PC-3 (cell line): ENCODE data around the gene RAN. TPM values are rescaled to one million over a fixed set of nuclear protein-coding genes. Genes with fewer than 3 reads are reported as not detected.

ENCODE experiments used
- ATAC-seq: fragments of 200-7000 bp; cut with Tn5 transposase; 2 replicates; pipeline ENCODE4 v1.9.1; 2020; ENCODE audit warnings: mild to moderate bottlenecking, moderate library complexity
- BruUV-seq: library from RNA; stranded (reverse); fragments of 400-500 nt; replicated peaks from 2 replicates; lab custom pipeline; 2021; lab: Mats Ljungman, UMichigan
- CTCF ChIA-PET: fragments of 300-600 bp; sonication (Branson Sonifier 250); formaldehyde crosslinking; loops from one replicate; lab custom pipeline; 2022; ENCODE audit warnings: antibody characterized with exemption; lab: Charles Lee
- POLR2A ChIA-PET: fragments of 300-600 bp; sonication (Branson Sonifier 250); formaldehyde crosslinking; loops from one replicate; lab custom pipeline; 2022; ENCODE audit warnings: antibody characterized with exemption; ENCODE audit not compliant: unreplicated experiment; lab: Charles Lee
- DNase-seq: peaks from one replicate; pipeline ENCODE4 v3.0.0-alpha.2; 2015
- H2AFZ ChIP-seq: fragments of 300-600 bp; sonication (generic); 2 replicates; pipeline ENCODE4 v1.6.0; 2016; ENCODE audit warnings: antibody characterized with exemption, low read length
- H3F3A ChIP-seq: fragments of 300-600 bp; sonication (generic); one replicate; pipeline ENCODE4 v1.6.0; 2017; ENCODE audit warnings: antibody characterized with exemption, low read length, control low read depth, mild to moderate bottlenecking; ENCODE audit not compliant: unreplicated experiment
- H3K27ac ChIP-seq: fragments of 300-600 bp; sonication (generic); 2 replicates; pipeline ENCODE4 v1.5.1; 2016; ENCODE audit warnings: mild to moderate bottlenecking, low read length
- H3K27me3 ChIP-seq: fragments of 300-600 bp; sonication (generic); 2 replicates; pipeline ENCODE4 v1.6.1; 2016; ENCODE audit warnings: low read length, mixed read lengths
- H3K36me3 ChIP-seq: fragments of 300-600 bp; sonication (generic); 2 replicates; pipeline ENCODE4 v1.6.1; 2016; ENCODE audit warnings: low read depth, mixed run types, low read length, mixed read lengths
- H3K4me1 ChIP-seq: fragments of 300-600 bp; sonication (generic); 2 replicates; pipeline ENCODE4 v1.5.1; 2016; ENCODE audit warnings: low read length; ENCODE audit not compliant: insufficient read depth
- H3K4me2 ChIP-seq: fragments of 300-600 bp; sonication (generic); 2 replicates; pipeline ENCODE4 v1.6.0; 2016; ENCODE audit warnings: low read length
- H3K4me3 ChIP-seq: fragments of 300-600 bp; sonication (generic); 2 replicates; pipeline ENCODE4 v1.5.1; 2016; ENCODE audit warnings: mild to moderate bottlenecking, low read length, mixed read lengths
- H3K79me2 ChIP-seq: fragments of 300-600 bp; sonication (generic); 2 replicates; pipeline ENCODE4 v1.6.1; 2017; ENCODE audit warnings: low read length, mixed read lengths
- H3K9ac ChIP-seq: fragments of 300-600 bp; sonication (generic); 2 replicates; pipeline ENCODE4 v1.6.0; 2016; ENCODE audit warnings: mild to moderate bottlenecking, low read length
- H3K9me2 ChIP-seq: fragments of 300-600 bp; sonication (generic); replicated peaks from 2 replicates; pipeline ENCODE4 v1.6.1; 2016; ENCODE audit warnings: mixed run types, low read length, mixed read lengths
- H3K9me3 ChIP-seq: fragments of 300-600 bp; sonication (generic); 2 replicates; pipeline ENCODE4 v1.6.1; 2016; ENCODE audit warnings: low read length, mixed read lengths
- H4K20me1 ChIP-seq: fragments of 300-600 bp; sonication (generic); 2 replicates; pipeline ENCODE4 v1.6.1; 2016; ENCODE audit warnings: low read length, mixed read lengths
- EZH2 ChIP-seq: fragments of 300-600 bp; sonication (generic); IDR thresholded peaks from one replicate; pipeline ENCODE4 v1.6.1; 2017; ENCODE audit warnings: antibody characterized with exemption, mild to moderate bottlenecking, low read length; ENCODE audit not compliant: unreplicated experiment
- EZH2phosphoT487 ChIP-seq: fragments of 300-600 bp; sonication (generic); IDR thresholded peaks from 2 replicates; pipeline ENCODE4 v1.6.1; 2018; ENCODE audit warnings: mild to moderate bottlenecking, antibody characterized with exemption, low read length, borderline replicate concordance
- intact Hi-C: fragments of 100-400 bp; cut with micrococcal nuclease; formaldehyde crosslinking; loops from 2 replicates; pipeline ENCODE4 v1.9.0; 2023
- total RNA-seq: library from RNA; depleted of rRNA; stranded (reverse); fragments of >200 nt; gene quantifications from 2 replicates; pipeline ENCODE4 v1.2.3, GENCODE V29; 2014
- TF ChIP-seq, protein P1 (sequence below): fragments of 300-600 bp; sonication (generic); conservative IDR thresholded peaks from 2 replicates; pipeline ENCODE4 v1.5.1; 2017; ENCODE audit warnings: antibody characterized with exemption, low read depth, mild to moderate bottlenecking, low read length

The RAN gene
- total RNA-seq, 1 experiment from 2014 or later, result 3,371 TPM

DNA sequence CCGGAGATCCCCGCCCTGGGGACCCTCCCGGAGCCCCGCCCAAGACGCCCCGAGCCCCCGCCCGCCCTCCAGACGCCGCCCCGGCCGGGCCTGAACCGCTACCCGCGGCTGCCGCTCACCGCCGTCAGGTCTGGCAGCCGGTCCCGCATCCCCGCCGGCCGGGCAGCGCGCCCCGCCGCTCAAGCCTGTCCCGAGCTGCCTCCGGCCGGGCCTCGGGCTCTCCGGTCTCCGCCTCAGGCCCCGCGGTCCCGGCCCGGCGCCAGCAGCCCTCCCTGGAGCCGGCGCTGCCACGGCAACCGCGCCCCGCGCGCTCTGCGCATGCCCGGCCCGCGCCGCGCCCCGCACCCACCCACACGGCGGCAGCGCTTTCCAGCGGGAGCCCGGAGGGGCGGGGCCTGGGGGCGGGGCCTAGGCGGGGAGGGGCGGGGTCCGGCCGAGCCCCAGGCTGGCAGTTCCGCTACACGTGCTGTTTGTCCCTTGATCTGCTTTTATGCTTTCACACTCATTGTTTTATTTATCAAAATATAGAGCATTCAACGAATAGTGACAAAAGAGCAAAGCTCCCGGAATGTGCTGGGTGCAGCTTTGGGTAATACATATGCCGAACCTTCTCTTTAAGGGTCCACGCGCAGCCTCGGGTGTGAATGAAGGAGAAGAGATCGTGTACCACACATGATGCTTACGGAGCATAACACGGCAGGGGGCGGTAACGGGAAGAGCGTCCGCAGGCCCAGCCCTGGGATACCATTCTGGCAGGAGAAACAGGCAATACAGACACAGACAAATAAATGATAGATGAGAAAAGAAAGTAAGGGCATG lies 32.7 kb upstream of the RAN start, which contains the start of gene STX2:
STX2 (minus strand) TSS at position 300 of the 819 bp plus-strand sequence; CDS start at position 149, 151 bp downstream.
- intact Hi-C loops, result loop anchor here (1.0 kb wide), 1 partner anchor 32 kb away; no protein-coding TSS in a partner anchor
- Histone ChIP-seq H3K4me2 (peak within 1 kb of the TSS; percentile 96), H3K27ac (no peak within 1 kb of the TSS), H2AFZ (peak within 1 kb of the TSS; percentile 89), H3K36me3 (no peaks in the 10 kb centered on the region), H4K20me1 (no peaks in the 10 kb centered on the region), H3K4me3 (peak within 1 kb of the TSS; percentile 74), H3K9me3 (no peaks in the 10 kb centered on the region), H3F3A (no peaks in the 10 kb centered on the region), H3K9me2 (no peaks in the 10 kb centered on the region), H3K4me1 (peaks cover 13% of the 10 kb centered on the region), H3K27me3 (no peaks in the 10 kb centered on the region), H3K79me2 (no peaks in the 10 kb centered on the region; the same call in 1 of the 2 replicates), H3K9ac (peak within 1 kb of the TSS; percentile 23)
- no peak for TF ChIP-seq EZH2phosphoT487
- TF ChIP-seq, protein P1, sequence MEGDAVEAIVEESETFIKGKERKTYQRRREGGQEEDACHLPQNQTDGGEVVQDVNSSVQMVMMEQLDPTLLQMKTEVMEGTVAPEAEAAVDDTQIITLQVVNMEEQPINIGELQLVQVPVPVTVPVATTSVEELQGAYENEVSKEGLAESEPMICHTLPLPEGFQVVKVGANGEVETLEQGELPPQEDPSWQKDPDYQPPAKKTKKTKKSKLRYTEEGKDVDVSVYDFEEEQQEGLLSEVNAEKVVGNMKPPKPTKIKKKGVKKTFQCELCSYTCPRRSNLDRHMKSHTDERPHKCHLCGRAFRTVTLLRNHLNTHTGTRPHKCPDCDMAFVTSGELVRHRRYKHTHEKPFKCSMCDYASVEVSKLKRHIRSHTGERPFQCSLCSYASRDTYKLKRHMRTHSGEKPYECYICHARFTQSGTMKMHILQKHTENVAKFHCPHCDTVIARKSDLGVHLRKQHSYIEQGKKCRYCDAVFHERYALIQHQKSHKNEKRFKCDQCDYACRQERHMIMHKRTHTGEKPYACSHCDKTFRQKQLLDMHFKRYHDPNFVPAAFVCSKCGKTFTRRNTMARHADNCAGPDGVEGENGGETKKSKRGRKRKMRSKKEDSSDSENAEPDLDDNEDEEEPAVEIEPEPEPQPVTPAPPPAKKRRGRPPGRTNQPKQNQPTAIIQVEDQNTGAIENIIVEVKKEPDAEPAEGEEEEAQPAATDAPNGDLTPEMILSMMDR, result peak; percentile 47
- ChIA-PET CTCF (no interaction called here), POLR2A (interaction anchor here (0.6 to 1.0 kb wide), 2 partner anchors 13 to 32 kb away, joined by 3 to 4 read pairs; no protein-coding TSS in a partner anchor)
- no TSS peak for BruUV-seq
- DNase-seq (peak; percentile 90), ATAC-seq (peak; percentile 78)

DNA sequence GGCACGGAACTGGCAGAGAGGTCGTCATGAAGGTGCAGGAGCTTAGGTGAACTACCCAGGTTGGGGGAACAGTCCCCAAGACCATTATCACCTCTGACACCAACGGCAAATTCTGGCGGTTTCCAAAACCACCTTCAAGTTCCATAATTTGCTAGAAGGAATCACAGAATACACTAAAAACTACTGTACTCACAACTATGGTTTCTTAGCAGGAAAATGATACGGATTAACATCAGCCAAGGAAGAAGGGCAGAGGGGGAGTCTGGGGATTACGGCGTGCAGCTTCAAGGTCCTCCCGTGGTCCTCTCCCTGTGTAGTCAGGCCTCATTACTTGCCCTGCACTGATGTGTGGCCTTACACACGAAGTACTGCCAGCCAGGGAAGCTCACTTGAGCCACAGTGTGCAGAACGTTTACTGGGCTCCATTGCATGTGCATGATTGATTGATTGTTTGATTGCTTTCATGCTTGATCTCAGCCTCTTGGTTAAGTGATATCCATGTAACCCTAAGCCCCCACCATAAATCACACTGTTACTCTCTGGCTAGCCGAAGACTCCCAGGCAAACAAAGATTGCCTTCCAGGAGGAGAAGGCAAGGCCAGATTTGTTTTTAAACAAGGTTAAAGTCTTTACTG lies 32.0 kb upstream of the RAN start:
- POLR2A ChIA-PET, result interaction anchor here (0.6 kb wide), 1 partner anchor 32 kb away, joined by 3 read pairs; no protein-coding TSS in a partner anchor

More for the DNA sequence above, 32.0 kb upstream of the RAN start:
- H3K36me3 ChIP-seq, result no peaks in the 10 kb centered on the region
- H3K4me1 ChIP-seq, result peaks cover 13% of the 10 kb centered on the region
- no peak overlapping the region for H3K9ac ChIP-seq
- TF ChIP-seq EZH2 (no peak), EZH2phosphoT487 (no peak)
- TF ChIP-seq, protein P1, result no peak
- H3K4me2 ChIP-seq, result peak overlapping the region; percentile 88
- intact Hi-C loops, result loop anchor here (1.0 kb wide), 1 partner anchor 31 kb away; no protein-coding TSS in a partner anchor
- no peaks in the 10 kb centered on the region for H4K20me1 ChIP-seq
- CTCF ChIA-PET, result no interaction called here
- ATAC-seq, result no peak
- H3K79me2 ChIP-seq, result no peaks in the 10 kb centered on the region; the same call in 1 of the 2 replicates
- H2AFZ ChIP-seq, result peak overlapping the region; percentile 89
- no peaks in the 10 kb centered on the region for H3K9me3 ChIP-seq
- H3K27ac ChIP-seq, result no peak overlapping the region
- BruUV-seq, result no TSS peak
- H3F3A ChIP-seq, result no peaks in the 10 kb centered on the region
- H3K27me3 ChIP-seq, result no peaks in the 10 kb centered on the region
- DNase-seq, result no peak
- no peaks in the 10 kb centered on the region for H3K9me2 ChIP-seq
- H3K4me3 ChIP-seq, result peak overlapping the region; percentile 61
